MG63 (cell line): ENCODE data around the gene OR5AN1. TPM values are rescaled to one million over a fixed set of nuclear protein-coding genes. Genes with fewer than 3 reads are reported as not detected.
"Not testable (repeated sequence)": the region's sequence is repeated elsewhere in the genome, so short reads cannot be mapped to it uniquely, and the experiment has no call there.

Experiments
- DNase-seq: peaks from one replicate; pipeline ENCODE4 v3.0.0-alpha.2; 2020
- H3K27me3 ChIP-seq: fragments of 250-450 bp; sonication (Bioruptor Pico); 2 replicates; pipeline ENCODE4 v1.5.1; 2020; ENCODE audit warnings: mild to moderate bottlenecking, moderate library complexity
- H3K36me3 ChIP-seq: fragments of 250-450 bp; sonication (Bioruptor Pico); 2 replicates; pipeline ENCODE4 v1.5.1; 2020; ENCODE audit warnings: mild to moderate bottlenecking, moderate library complexity
- H3K4me3 ChIP-seq: fragments of 250-450 bp; sonication (Bioruptor Pico); 2 replicates; pipeline ENCODE4 v1.5.1; 2020; ENCODE audit warnings: mild to moderate bottlenecking, moderate library complexity
- H3K9me3 ChIP-seq: fragments of 250-450 bp; sonication (Bioruptor Pico); 2 replicates; pipeline ENCODE4 v1.5.1; 2020; ENCODE audit warnings: mild to moderate bottlenecking, moderate library complexity
- total RNA-seq: library from RNA; depleted of rRNA; stranded (reverse); fragments of >200 nt; shearing (Covaris generic); gene quantifications from 2 replicates; pipeline ENCODE4 v1.2.3, GENCODE V29; 2014; ENCODE audit warnings: low replicate concordance; rRNA removed

OR5AN1 gene
- total RNA-seq: not detected in 2 replicates

- Histone ChIP-seq H3K9me3 (no peaks in the 10 kb centered on the region), H3K27me3 (no peaks in the 10 kb centered on the region), H3K36me3 (no peaks in the 10 kb centered on the region), H3K4me3 (no peak within 1 kb of the TSS)
- DNase-seq: no peak
These were observed at the start of gene OR5AN1 for GRCh38 chr11:59358595-59358994. Gene OR5AN1, plus strand, starts transcription at chr11:59358895. Its CDS starts 5,564 bp downstream, at chr11:59364459.

- no peak for DNase-seq
- H3K27me3 ChIP-seq: no peaks in the 10 kb centered on the region
- no peaks in the 10 kb centered on the region; the same call in 1 of the 2 replicates for H3K9me3 ChIP-seq
- no peaks in the 10 kb centered on the region for H3K36me3 ChIP-seq
- H3K4me3 ChIP-seq: no peak overlapping the region
These were observed 23.7 kb upstream of the OR5AN1 start for GRCh38 chr11:59335001-59335400.

GRCh38 chr11:59336176-59336575 is 22.5 kb upstream of the OR5AN1 start:
- H3K4me3 ChIP-seq: no peak overlapping the region
- DNase-seq: no peak
- H3K36me3 ChIP-seq: no peaks in the 10 kb centered on the region
- H3K27me3 ChIP-seq: no peaks in the 10 kb centered on the region
- H3K9me3 ChIP-seq: no peaks in the 10 kb centered on the region; the same call in 1 of the 2 replicates

- Histone ChIP-seq H3K9me3 (no peaks in the 10 kb centered on the region; the same call in 1 of the 2 replicates), H3K27me3 (no peaks in the 10 kb centered on the region), H3K4me3 (no peak overlapping the region), H3K36me3 (no peaks in the 10 kb centered on the region)
- no peak for DNase-seq
These were observed 21.8 kb upstream of the OR5AN1 start for GRCh38 chr11:59336931-59337330.

- H3K27me3 ChIP-seq, H3K9me3 ChIP-seq: not testable (repeated sequence)
These were observed 9.0 kb upstream of the OR5AN1 start for GRCh38 chr11:59349657-59350056.

GRCh38 chr11:59355226-59355625 is 3.5 kb upstream of the OR5AN1 start:
- no peaks in the 10 kb centered on the region for H3K9me3 ChIP-seq
- no peaks in the 10 kb centered on the region for H3K27me3 ChIP-seq
- no peak for DNase-seq
- H3K36me3 ChIP-seq: no peaks in the 10 kb centered on the region
- H3K4me3 ChIP-seq: no peak overlapping the region

More at GRCh38 chr11:59349657-59350056, 9.0 kb upstream of the OR5AN1 start:
- not testable (repeated sequence) for DNase-seq, H3K4me3 ChIP-seq, H3K36me3 ChIP-seq

- no peak overlapping the region for H3K4me3 ChIP-seq
- no peaks in the 10 kb centered on the region for H3K36me3 ChIP-seq
- no peaks in the 10 kb centered on the region for H3K27me3 ChIP-seq
- no peaks in the 10 kb centered on the region for H3K9me3 ChIP-seq
- no peak for DNase-seq
These were observed 2.1 kb upstream of the OR5AN1 start for GRCh38 chr11:59356561-59356960.

- Histone ChIP-seq H3K9me3 (no peaks in the 10 kb centered on the region), H3K36me3 (no peaks in the 10 kb centered on the region), H3K4me3 (no peak overlapping the region), H3K27me3 (no peaks in the 10 kb centered on the region)
- DNase-seq: no peak
These were observed 675 bp upstream of the OR5AN1 start for GRCh38 chr11:59358020-59358419.

GRCh38 chr11:59365232-59366018 is 6.7 kb downstream of the OR5AN1 start:
- DNase-seq: no peak

GRCh38 chr11:59368238-59369022 is 9.7 kb downstream of the OR5AN1 start:
- Histone ChIP-seq H3K36me3 (no peaks in the 10 kb centered on the region), H3K9me3 (peaks cover 6% of the 10 kb centered on the region; the same call in 1 of the 2 replicates), H3K4me3 (no peak overlapping the region), H3K27me3 (no peaks in the 10 kb centered on the region)
- DNase-seq: no peak

More at GRCh38 chr11:59365232-59366018, 6.7 kb downstream of the OR5AN1 start:
- H3K36me3 ChIP-seq: no peaks in the 10 kb centered on the region
- H3K27me3 ChIP-seq: no peaks in the 10 kb centered on the region
- H3K4me3 ChIP-seq: no peak overlapping the region
- peaks cover 6% of the 10 kb centered on the region; the same call in 1 of the 2 replicates for H3K9me3 ChIP-seq

GRCh38 chr11:59372324-59372723 is 13.6 kb downstream of the OR5AN1 start:
- DNase-seq, H3K4me3 ChIP-seq, H3K36me3 ChIP-seq, H3K27me3 ChIP-seq, H3K9me3 ChIP-seq: not testable (repeated sequence)

GRCh38 chr11:59380263-59381059 is 21.8 kb downstream of the OR5AN1 start:
- H3K27me3 ChIP-seq: no peaks in the 10 kb centered on the region
- no peak overlapping the region for H3K4me3 ChIP-seq
- H3K36me3 ChIP-seq: no peaks in the 10 kb centered on the region
- no peak for DNase-seq
- peaks cover 6% of the 10 kb centered on the region for H3K9me3 ChIP-seq

GRCh38 chr11:59394186-59394585 is 35.5 kb downstream of the OR5AN1 start:
- Histone ChIP-seq H3K4me3 (no peak overlapping the region), H3K27me3 (no peaks in the 10 kb centered on the region), H3K36me3 (no peaks in the 10 kb centered on the region), H3K9me3 (no peaks in the 10 kb centered on the region)
- no peak for DNase-seq

GRCh38 chr11:59400461-59401261 is 42.0 kb downstream of the OR5AN1 start:
- no peaks in the 10 kb centered on the region for H3K36me3 ChIP-seq
- H3K4me3 ChIP-seq: no peak overlapping the region
- H3K27me3 ChIP-seq: no peaks in the 10 kb centered on the region
- H3K9me3 ChIP-seq: peaks cover 24% of the 10 kb centered on the region
- DNase-seq: no peak

GRCh38 chr11:59401262-59401552 is 42.5 kb downstream of the OR5AN1 start:
- H3K4me3 ChIP-seq: no peak overlapping the region
- H3K9me3 ChIP-seq: peaks cover 24% of the 10 kb centered on the region
- H3K36me3 ChIP-seq: no peaks in the 10 kb centered on the region

GRCh38 chr11:59403546-59403945 is 44.9 kb downstream of the OR5AN1 start:
- H3K9me3 ChIP-seq: peaks cover 25% of the 10 kb centered on the region
- H3K36me3 ChIP-seq: no peaks in the 10 kb centered on the region
- no peak for DNase-seq
- H3K27me3 ChIP-seq: no peaks in the 10 kb centered on the region
- no peak overlapping the region for H3K4me3 ChIP-seq

More at GRCh38 chr11:59401262-59401552, 42.5 kb downstream of the OR5AN1 start:
- DNase-seq: no peak
- no peaks in the 10 kb centered on the region for H3K27me3 ChIP-seq
